ENCODE data around the gene CDK12. TPM values are rescaled to one million over a fixed set of nuclear protein-coding genes. Genes with fewer than 3 reads are reported as not detected.

The CDK12 gene
- polyA plus RNA-seq, 2 of the 4 experiments (the other 2 are of a cell fraction) = 36.7 to 42.1 TPM

GRCh38 chr17:39547713-39548478 lies 86.6 kb downstream of the CDK12 start:
- peak; percentile 90 for FAIRE-seq
- no peak overlapping the region for H3K4me3 ChIP-seq
- 26% methylated on average over 5 of the region's 5 CpGs for WGBS (ENCODE audit: missing lambda C conversion rate)
- TF ChIP-seq ELK1 (IDR thresholded peaks at IDR 0.05; ENCODE audit: low read depth, low read length) (no peak), EHMT2 (IDR thresholded peaks at IDR 0.05; ENCODE audit: low read depth) (no peak), NPAS2 (CRISPR knock-in tag; IDR thresholded peaks at IDR 0.05; ENCODE audit: borderline replicate concordance) (no peak), POLR2AphosphoS2 (conservative IDR thresholded peaks at IDR 0.05; ENCODE audit: low read length) (no peak), RAD21 (conservative IDR thresholded peaks at IDR 0.05 in 1 of 2, IDR thresholded peaks at IDR 0.05 in 1 of 2) (peak; percentile 87 to 88), SMC3 (IDR thresholded peaks at IDR 0.05) (peak; percentile 87), MAZ (IDR thresholded peaks at IDR 0.05; ENCODE audit: borderline replicate concordance, low read depth, low read length) (no peak), KDM1A (IDR thresholded peaks at IDR 0.05; ENCODE audit: low read depth) (no peak)
- TF ChIP-seq, protein P1, sequence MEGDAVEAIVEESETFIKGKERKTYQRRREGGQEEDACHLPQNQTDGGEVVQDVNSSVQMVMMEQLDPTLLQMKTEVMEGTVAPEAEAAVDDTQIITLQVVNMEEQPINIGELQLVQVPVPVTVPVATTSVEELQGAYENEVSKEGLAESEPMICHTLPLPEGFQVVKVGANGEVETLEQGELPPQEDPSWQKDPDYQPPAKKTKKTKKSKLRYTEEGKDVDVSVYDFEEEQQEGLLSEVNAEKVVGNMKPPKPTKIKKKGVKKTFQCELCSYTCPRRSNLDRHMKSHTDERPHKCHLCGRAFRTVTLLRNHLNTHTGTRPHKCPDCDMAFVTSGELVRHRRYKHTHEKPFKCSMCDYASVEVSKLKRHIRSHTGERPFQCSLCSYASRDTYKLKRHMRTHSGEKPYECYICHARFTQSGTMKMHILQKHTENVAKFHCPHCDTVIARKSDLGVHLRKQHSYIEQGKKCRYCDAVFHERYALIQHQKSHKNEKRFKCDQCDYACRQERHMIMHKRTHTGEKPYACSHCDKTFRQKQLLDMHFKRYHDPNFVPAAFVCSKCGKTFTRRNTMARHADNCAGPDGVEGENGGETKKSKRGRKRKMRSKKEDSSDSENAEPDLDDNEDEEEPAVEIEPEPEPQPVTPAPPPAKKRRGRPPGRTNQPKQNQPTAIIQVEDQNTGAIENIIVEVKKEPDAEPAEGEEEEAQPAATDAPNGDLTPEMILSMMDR (IDR thresholded peaks at IDR 0.05) = peak; percentile 99
- H3K4me1 ChIP-seq = no peaks in the 10 kb centered on the region
- DNase-seq (ENCODE audit: low read depth in 1 of 2, low spot score in 1 of 2) = peak; percentile 69 to 75
- H3K27ac ChIP-seq = no peak overlapping the region
- POLR2A ChIA-PET = interaction anchor here (0.5 to 1.5 kb wide), 3 partner anchors 25 to 87 kb away, joined by 3 to 6 read pairs (median 3); partner anchors contain the start of gene CDK12
- H3K4me2 ChIP-seq = no peak overlapping the region
- H3K9me3 ChIP-seq = no peaks in the 10 kb centered on the region
- ATAC-seq = peak; percentile 91 to 92
- CTCF ChIA-PET = interaction anchor here (0.5 to 22.1 kb wide), 78 partner anchors 10 to 716 kb away, joined by 3 to 533 read pairs (median 4); partner anchors contain the start of genes PPP1R1B, PSMD3 and TCAP

DNA sequence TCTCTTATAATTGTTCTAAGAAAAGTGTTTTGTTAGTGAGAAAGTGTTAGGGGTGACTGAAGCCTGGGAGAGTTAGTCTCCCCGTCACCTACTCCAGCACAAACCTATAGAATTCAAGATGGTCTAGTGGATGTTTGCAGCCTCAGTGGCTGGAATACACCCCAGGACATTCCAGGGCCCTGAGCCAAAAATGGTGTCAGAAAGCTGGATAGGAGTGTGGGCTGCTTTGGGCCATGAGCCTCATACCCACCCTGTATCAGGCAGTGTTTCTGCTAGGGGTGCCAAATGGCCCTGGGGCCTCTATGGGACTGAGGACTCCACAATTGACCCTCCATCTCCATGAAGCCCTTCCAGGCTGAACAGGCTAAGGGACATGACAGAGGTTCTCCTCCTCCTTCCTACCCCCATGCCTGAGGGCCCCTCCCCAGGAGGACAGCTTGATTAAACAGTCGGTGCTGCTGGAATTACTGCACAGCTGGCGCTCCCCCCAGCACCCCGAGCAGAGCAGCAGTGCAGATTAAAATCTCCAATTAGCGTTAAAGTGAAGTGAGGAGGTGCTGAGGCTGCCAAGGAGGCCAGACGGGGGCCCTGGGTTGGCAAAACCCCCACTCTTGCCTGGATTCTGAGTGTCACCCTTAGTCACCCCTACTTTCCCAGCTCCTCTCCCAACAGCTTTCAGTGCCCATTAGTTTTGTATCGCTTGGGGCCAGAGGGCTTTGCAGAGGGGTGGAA lies 87.4 kb downstream of the CDK12 start:
- ChIA-PET CTCF (interaction anchor here (0.5 to 22.1 kb wide), 57 partner anchors 10 to 716 kb away, joined by 3 to 533 read pairs (median 5); partner anchors contain the start of genes PPP1R1B and PSMD3), POLR2A (interaction anchor here (1.0 to 1.5 kb wide), 2 partner anchors 73 to 87 kb away, joined by 3 to 6 read pairs; partner anchors contain the start of gene CDK12)
- Histone ChIP-seq H3K4me2 (no peak overlapping the region), H3K4me1 (no peaks in the 10 kb centered on the region), H3K27ac (no peak overlapping the region), H3K9me3 (no peaks in the 10 kb centered on the region), H3K4me3 (no peak overlapping the region)
- FAIRE-seq (no peak), DNase-seq (ENCODE audit: low read depth in 1 of 2, low spot score in 1 of 2) (no peak), ATAC-seq (no peak)
- TF ChIP-seq REST (IDR thresholded peaks at IDR 0.05) = no peak
- TF ChIP-seq NPAS2 (CRISPR knock-in tag; IDR thresholded peaks at IDR 0.05; ENCODE audit: borderline replicate concordance) = no peak
- no peak for TF ChIP-seq CBX8 (IDR thresholded peaks at IDR 0.05)
- TF ChIP-seq, protein P2, sequence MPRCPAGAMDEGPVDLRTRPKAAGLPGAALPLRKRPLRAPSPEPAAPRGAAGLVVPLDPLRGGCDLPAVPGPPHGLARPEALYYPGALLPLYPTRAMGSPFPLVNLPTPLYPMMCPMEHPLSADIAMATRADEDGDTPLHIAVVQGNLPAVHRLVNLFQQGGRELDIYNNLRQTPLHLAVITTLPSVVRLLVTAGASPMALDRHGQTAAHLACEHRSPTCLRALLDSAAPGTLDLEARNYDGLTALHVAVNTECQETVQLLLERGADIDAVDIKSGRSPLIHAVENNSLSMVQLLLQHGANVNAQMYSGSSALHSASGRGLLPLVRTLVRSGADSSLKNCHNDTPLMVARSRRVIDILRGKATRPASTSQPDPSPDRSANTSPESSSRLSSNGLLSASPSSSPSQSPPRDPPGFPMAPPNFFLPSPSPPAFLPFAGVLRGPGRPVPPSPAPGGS (IDR thresholded peaks at IDR 0.05) = no peak
- TF ChIP-seq RARB (CRISPR knock-in tag; IDR thresholded peaks at IDR 0.05) = no peak
- TF ChIP-seq CHD4 (IDR thresholded peaks at IDR 0.05; ENCODE audit: borderline replicate concordance) = no peak
- TF ChIP-seq TP53 (CRISPR knock-in tag; IDR thresholded peaks at IDR 0.05) = no peak
- TF ChIP-seq, protein P3, sequence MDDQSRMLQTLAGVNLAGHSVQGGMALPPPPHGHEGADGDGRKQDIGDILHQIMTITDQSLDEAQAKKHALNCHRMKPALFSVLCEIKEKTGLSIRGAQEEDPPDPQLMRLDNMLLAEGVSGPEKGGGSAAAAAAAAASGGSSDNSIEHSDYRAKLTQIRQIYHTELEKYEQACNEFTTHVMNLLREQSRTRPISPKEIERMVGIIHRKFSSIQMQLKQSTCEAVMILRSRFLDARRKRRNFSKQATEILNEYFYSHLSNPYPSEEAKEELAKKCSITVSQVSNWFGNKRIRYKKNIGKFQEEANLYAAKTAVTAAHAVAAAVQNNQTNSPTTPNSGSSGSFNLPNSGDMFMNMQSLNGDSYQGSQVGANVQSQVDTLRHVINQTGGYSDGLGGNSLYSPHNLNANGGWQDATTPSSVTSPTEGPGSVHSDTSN (IDR thresholded peaks at IDR 0.05) = no peak
- no peak for TF ChIP-seq HOXB13 (CRISPR knock-in tag; IDR thresholded peaks at IDR 0.05; ENCODE audit: low read depth)
- WGBS (ENCODE audit: missing lambda C conversion rate) = 90% methylated on average over 7 of the region's 7 CpGs
